IMR-90 (cell line): ENCODE measurements around the gene MRGPRF. TPM values are rescaled to one million over a fixed set of nuclear protein-coding genes. Genes with fewer than 3 reads are reported as not detected.
A peak's percentile ranks its signal among the peaks of the same experiment; 100 is the strongest.

Experiments
- ATAC-seq: fragments of 200-7000 bp; cut with Tn5 transposase; 2 replicates; pipeline ENCODE4 v1.9.1; 2020; ENCODE audit warnings: low read depth, mild to moderate bottlenecking, moderate library complexity
- BruUV-seq: library from RNA; stranded (reverse); fragments of 400-500 nt; replicated peaks from 2 replicates; lab custom pipeline; 2021; lab: Mats Ljungman, UMichigan
- CTCF ChIA-PET: fragments of 300-600 bp; formaldehyde crosslinking; extraction: SDS; loops from one replicate; lab custom pipeline; 2021; ENCODE audit warnings: antibody characterized with exemption; lab: Yijun Ruan, JAX
- POLR2A ChIA-PET: fragments of 300-600 bp; sonication (Branson Sonifier 250); formaldehyde crosslinking; loops from one replicate; lab custom pipeline; 2022; ENCODE audit warnings: antibody characterized with exemption; ENCODE audit not compliant: unreplicated experiment; lab: Charles Lee
- DNase-seq: peaks from one replicate; pipeline ENCODE4 v3.0.0; 2013
- H2AFZ ChIP-seq: replicated peaks from 2 replicates; pipeline ENCODE3; 2013; ENCODE audit warnings: low read length, mild to moderate bottlenecking; ENCODE audit not compliant: poor library complexity
- H2AK5ac ChIP-seq: 2 replicates; pipeline ENCODE4 v1.6.1; 2013; ENCODE audit warnings: low read depth, low read length, inconsistent platforms
- H2AK9ac ChIP-seq: replicated peaks from 2 replicates; pipeline ENCODE3; 2013; ENCODE audit warnings: mild to moderate bottlenecking, low read depth, low read length, moderate library complexity; ENCODE audit not compliant: poor library complexity
- H2BK120ac ChIP-seq: 2 replicates; pipeline ENCODE4 v1.6.1; 2013; ENCODE audit warnings: low read depth, low read length, inconsistent platforms
- H2BK15ac ChIP-seq: 3 replicates; pipeline ENCODE4 v1.6.1; 2013; ENCODE audit warnings: low read depth, low read length, inconsistent platforms
- H2BK20ac ChIP-seq: 2 replicates; pipeline ENCODE4 v1.6.1; 2013; ENCODE audit warnings: low read depth, mild to moderate bottlenecking, inconsistent platforms, low read length, moderate library complexity
- H2BK5ac ChIP-seq: 2 replicates; pipeline ENCODE4 v1.6.1; 2013; ENCODE audit warnings: mild to moderate bottlenecking, low read depth, low read length, inconsistent platforms; ENCODE audit not compliant: poor library complexity, severe bottlenecking
- H3K14ac ChIP-seq: replicated peaks from 2 replicates; pipeline ENCODE4 v1.6.1; 2013; ENCODE audit warnings: low read depth, low read length, inconsistent platforms
- H3K18ac ChIP-seq: 2 replicates; pipeline ENCODE4 v1.6.1; 2013; ENCODE audit warnings: low read depth, low read length, control low read depth
- H3K23ac ChIP-seq: 2 replicates; pipeline ENCODE4 v1.6.1; 2013; ENCODE audit warnings: low read depth, low read length, inconsistent platforms
- H3K27ac ChIP-seq: 2 replicates; pipeline ENCODE4 v1.5.1; 2013; ENCODE audit warnings: mild to moderate bottlenecking, control low read depth, low read length; ENCODE audit not compliant: insufficient read depth
- H3K27me3 ChIP-seq: 2 replicates; pipeline ENCODE4 v1.6.1; 2013; ENCODE audit warnings: low read length; ENCODE audit not compliant: control insufficient read depth, insufficient read depth
- H3K36me3 ChIP-seq: 2 replicates; pipeline ENCODE4 v1.6.1; 2013; ENCODE audit warnings: low read length, mixed read lengths; ENCODE audit not compliant: control insufficient read depth, insufficient read depth
- H3K4ac ChIP-seq: 2 replicates; pipeline ENCODE4 v1.6.1; 2013; ENCODE audit warnings: low read depth, low read length, inconsistent platforms
- H3K4me1 ChIP-seq: 2 replicates; pipeline ENCODE4 v1.6.1; 2013; ENCODE audit warnings: low read length, mixed read lengths; ENCODE audit not compliant: control insufficient read depth, insufficient read depth
- H3K4me2 ChIP-seq: 2 replicates; pipeline ENCODE4 v1.6.1; 2013; ENCODE audit warnings: low read depth, mild to moderate bottlenecking, control low read depth, low read length, moderate library complexity
- H3K4me3 ChIP-seq: 2 replicates; pipeline ENCODE4 v1.5.1; 2013; ENCODE audit warnings: low read depth, mild to moderate bottlenecking, control low read depth, low read length, moderate library complexity; ENCODE audit not compliant: insufficient read depth
- H3K56ac ChIP-seq: 2 replicates; pipeline ENCODE4 v1.6.1; 2013; ENCODE audit warnings: low read length, inconsistent platforms; ENCODE audit not compliant: insufficient read depth; ENCODE audit errors: extremely low read depth
- H3K79me1 ChIP-seq, 2 experiments: 2 replicates each; pipeline ENCODE4 v1.6.1; 2013; ENCODE audit warnings: low read length in 2 of 2, inconsistent platforms in 1 of 2, low read depth in 1 of 2
- H3K9ac ChIP-seq: 2 replicates; pipeline ENCODE4 v1.6.1; 2013; ENCODE audit warnings: low read depth, low read length, control low read depth
- H3K9me1 ChIP-seq: 2 replicates; pipeline ENCODE4 v1.6.1; 2013; ENCODE audit warnings: low read length, inconsistent platforms; ENCODE audit not compliant: insufficient read depth
- H3K9me3 ChIP-seq: 2 replicates; pipeline ENCODE4 v1.6.1; 2013; ENCODE audit warnings: low read length; ENCODE audit not compliant: control insufficient read depth, insufficient read depth
- H4K20me1 ChIP-seq: 2 replicates; pipeline ENCODE4 v1.6.1; 2013; ENCODE audit warnings: low read length, inconsistent platforms; ENCODE audit not compliant: insufficient read depth
- H4K5ac ChIP-seq: 2 replicates; pipeline ENCODE4 v1.6.1; 2013; ENCODE audit warnings: mild to moderate bottlenecking, low read depth, low read length, control low read depth
- H4K8ac ChIP-seq, 2 experiments: 2 replicates each; pipeline ENCODE4 v1.6.1; 2013; ENCODE audit warnings: low read depth in 2 of 2, low read length in 2 of 2, control low read depth in 1 of 2, inconsistent platforms in 1 of 2
- H4K91ac ChIP-seq: 2 replicates; pipeline ENCODE4 v1.6.1; 2013; ENCODE audit warnings: low read depth, low read length, inconsistent platforms; ENCODE audit not compliant: insufficient read depth
- BHLHE40 ChIP-seq: fragments of 150-350 bp; IDR thresholded peaks from 2 replicates; pipeline ENCODE4 v1.6.1; 2016; ENCODE audit warnings: mild to moderate bottlenecking, low read depth, low read length
- CEBPB ChIP-seq: IDR thresholded peaks from 2 replicates; pipeline ENCODE4 v1.6.1; 2012; ENCODE audit warnings: low read depth, low read length, improper control_type of control experiment
- CHD1 ChIP-seq: IDR thresholded peaks from 2 replicates; pipeline ENCODE4 v1.6.1; 2012; ENCODE audit warnings: low read depth, low read length, improper control_type of control experiment
- FOS ChIP-seq: fragments of 150-350 bp; IDR thresholded peaks from 2 replicates; pipeline ENCODE4 v1.6.1; 2016; ENCODE audit warnings: low read depth, low read length
- MAFK ChIP-seq: IDR thresholded peaks from 2 replicates; pipeline ENCODE4 v1.6.1; 2012; ENCODE audit warnings: low read depth, low read length, improper control_type of control experiment
- MAZ ChIP-seq: IDR thresholded peaks from 2 replicates; pipeline ENCODE4 v1.6.1; 2012; ENCODE audit warnings: low read depth, mild to moderate bottlenecking, low read length, improper control_type of control experiment, moderate library complexity, borderline replicate concordance
- MXI1 ChIP-seq: IDR thresholded peaks from 2 replicates; pipeline ENCODE4 v1.6.1; 2012; ENCODE audit warnings: low read depth, mild to moderate bottlenecking, low read length, moderate library complexity, borderline replicate concordance
- NFE2L2 ChIP-seq: fragments of 150-350 bp; IDR thresholded peaks from 2 replicates; pipeline ENCODE4 v1.6.1; 2016; ENCODE audit warnings: low read depth, mild to moderate bottlenecking, low read length
- POLR2A ChIP-seq: IDR thresholded peaks from 2 replicates; pipeline ENCODE4 v1.6.1; 2012; ENCODE audit warnings: mild to moderate bottlenecking, low read depth, low read length
- RAD21 ChIP-seq: IDR thresholded peaks from 2 replicates; pipeline ENCODE4 v1.6.1; 2012; ENCODE audit warnings: low read length, improper control_type of control experiment
- RFX5 ChIP-seq: IDR thresholded peaks from 2 replicates; pipeline ENCODE4 v1.8.0; 2012; ENCODE audit warnings: low read depth, mild to moderate bottlenecking, low read length, moderate library complexity
- SMC3 ChIP-seq: fragments of 150-350 bp; IDR thresholded peaks from 2 replicates; pipeline ENCODE4 v1.6.1; 2016; ENCODE audit warnings: low read depth, mild to moderate bottlenecking, antibody characterized with exemption, low read length, moderate library complexity
- WGBS, 2 experiments: methylation state at CpG; one replicate each; pipeline versions ENCODE4 v1.1.5 to v1.1.7; 2013; ENCODE audit warnings: missing lambda C conversion rate in 2 of 2; ENCODE audit not compliant: insufficient read length in 1 of 2; ENCODE audit errors: extremely low coverage in 2 of 2; 5-methylcytosine and 5-hydroxymethylcytosine counted together
- dilution Hi-C: fragments of 300-500 bp; cut with HindIII; formaldehyde crosslinking; loops from one replicate; pipeline ENCODE4 v1.14.3; 2018; ENCODE audit warnings: low sequenced_read_pairs; ENCODE audit not compliant: unreplicated experiment
- in situ Hi-C: fragments of 300-500 bp; cut with MboI; formaldehyde crosslinking; loops from 3 replicates; pipeline ENCODE4 v1.14.3; 2019; ENCODE audit warnings: low sequenced_read_pairs, inconsistent platforms, mixed read lengths
- intact Hi-C: fragments of 100-400 bp; cut with micrococcal nuclease; formaldehyde crosslinking; loops from 2 replicates; pipeline ENCODE4 v1.10.0; 2022
- polyA plus RNA-seq, 3 experiments: library from polyadenylated mRNA; depleted of rRNA; stranded (reverse); fragments of >200 nt; gene quantifications; 2 replicates each; pipeline ENCODE4 v1.2.3, GENCODE V29; 2012; ENCODE audit warnings: low replicate concordance in 1 of 3
- total RNA-seq: library from RNA; depleted of rRNA; stranded (reverse); fragments of >200 nt; gene quantifications from 2 replicates; pipeline ENCODE4 v1.2.3, GENCODE V29; 2012
- TF ChIP-seq, protein P1 (sequence below): fragments of 150-350 bp; IDR thresholded peaks from 2 replicates; pipeline ENCODE4 v1.6.1; 2016; ENCODE audit warnings: low read depth, mild to moderate bottlenecking, low read length, moderate library complexity, borderline replicate concordance

Gene MRGPRF
- total and polyA plus RNA-seq, 2 of the 4 experiments (the other 2 are of a cell fraction) = 6.3 to 28.8 TPM

DNA sequence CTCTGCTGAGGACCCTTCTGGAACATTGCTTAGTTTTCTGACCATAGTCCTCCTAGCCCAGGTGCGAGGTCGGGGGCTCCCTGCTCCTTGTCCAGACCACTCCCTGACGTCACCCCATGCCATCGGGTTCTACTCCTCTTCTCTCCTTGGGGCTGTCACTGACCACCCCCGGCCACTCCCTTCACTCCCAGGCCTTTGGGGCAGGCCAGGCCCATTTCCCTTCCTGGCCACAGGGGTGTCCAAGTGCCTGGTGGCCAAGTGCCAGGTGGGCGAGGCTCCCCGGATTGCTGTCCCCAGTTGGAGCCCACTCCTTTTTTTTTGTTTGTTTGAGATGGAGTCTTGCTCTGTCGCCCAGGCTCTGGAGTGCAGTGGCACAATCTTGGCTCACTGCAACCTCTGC is 51.8 kb downstream of the MRGPRF start:
- no peak overlapping the region for H3K18ac ChIP-seq
- H3K36me3 ChIP-seq = no peaks in the 10 kb centered on the region
- no TSS peak for BruUV-seq
- ATAC-seq (no peak), DNase-seq (no peak)
- H3K9me3 ChIP-seq = peaks cover 3% of the 10 kb centered on the region; the same call in 1 of the 2 replicates
- H2AK9ac ChIP-seq = peak overlapping the region; percentile 16
- no peak overlapping the region for H2AK5ac ChIP-seq
- H3K4ac ChIP-seq = no peak overlapping the region
- no peak overlapping the region for H4K91ac ChIP-seq
- no peak overlapping the region for H2AFZ ChIP-seq
- H3K4me3 ChIP-seq = no peak overlapping the region
- CTCF ChIA-PET = no interaction called here
- H2BK15ac ChIP-seq = no peak overlapping the region
- intact Hi-C loops = no loop called here
- no peaks in the 10 kb centered on the region for H3K9me1 ChIP-seq
- WGBS, 2 experiments = 100% methylated on average over 3 of the region's 8 CpGs; no CpG with 5 or more reads in 1 of the 2 experiments
- no peak overlapping the region for H3K27ac ChIP-seq
- dilution Hi-C loops = no loop called here
- H3K27me3 ChIP-seq = peaks cover 13% of the 10 kb centered on the region
- in situ Hi-C loops = no loop called here
- no peak overlapping the region for H3K4me2 ChIP-seq
- H3K14ac ChIP-seq = no peak overlapping the region
- TF ChIP-seq MAFK (no peak), RAD21 (no peak), NFE2L2 (no peak), CEBPB (no peak), POLR2A (no peak), SMC3 (no peak), MXI1 (no peak), FOS (no peak), CHD1 (no peak), MAZ (no peak), RFX5 (no peak), BHLHE40 (no peak)
- TF ChIP-seq, protein P1, sequence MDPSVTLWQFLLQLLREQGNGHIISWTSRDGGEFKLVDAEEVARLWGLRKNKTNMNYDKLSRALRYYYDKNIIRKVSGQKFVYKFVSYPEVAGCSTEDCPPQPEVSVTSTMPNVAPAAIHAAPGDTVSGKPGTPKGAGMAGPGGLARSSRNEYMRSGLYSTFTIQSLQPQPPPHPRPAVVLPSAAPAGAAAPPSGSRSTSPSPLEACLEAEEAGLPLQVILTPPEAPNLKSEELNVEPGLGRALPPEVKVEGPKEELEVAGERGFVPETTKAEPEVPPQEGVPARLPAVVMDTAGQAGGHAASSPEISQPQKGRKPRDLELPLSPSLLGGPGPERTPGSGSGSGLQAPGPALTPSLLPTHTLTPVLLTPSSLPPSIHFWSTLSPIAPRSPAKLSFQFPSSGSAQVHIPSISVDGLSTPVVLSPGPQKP = no peak
- no peak overlapping the region for H4K8ac ChIP-seq
- H4K20me1 ChIP-seq = no peaks in the 10 kb centered on the region
- H3K79me1 ChIP-seq = no peaks in the 10 kb centered on the region
- no peak overlapping the region for H2BK5ac ChIP-seq
- no peak overlapping the region for H2BK20ac ChIP-seq
- no peak overlapping the region for H3K23ac ChIP-seq
- H3K4me1 ChIP-seq = no peaks in the 10 kb centered on the region
- H2BK120ac ChIP-seq = no peak overlapping the region
- POLR2A ChIA-PET = no interaction called here
- no peak overlapping the region for H3K9ac ChIP-seq
- no peak overlapping the region for H4K5ac ChIP-seq
- H3K56ac ChIP-seq = no peak overlapping the region
